HuH-7.5 (cell line): Measurements from ENCODE around the gene PGGT1B.

Experiments used
- DNase-seq: peaks from one replicate; pipeline ENCODE4 v3.0.0; 2011; ENCODE audit warnings: low spot score

The PGGT1B gene

DNA sequence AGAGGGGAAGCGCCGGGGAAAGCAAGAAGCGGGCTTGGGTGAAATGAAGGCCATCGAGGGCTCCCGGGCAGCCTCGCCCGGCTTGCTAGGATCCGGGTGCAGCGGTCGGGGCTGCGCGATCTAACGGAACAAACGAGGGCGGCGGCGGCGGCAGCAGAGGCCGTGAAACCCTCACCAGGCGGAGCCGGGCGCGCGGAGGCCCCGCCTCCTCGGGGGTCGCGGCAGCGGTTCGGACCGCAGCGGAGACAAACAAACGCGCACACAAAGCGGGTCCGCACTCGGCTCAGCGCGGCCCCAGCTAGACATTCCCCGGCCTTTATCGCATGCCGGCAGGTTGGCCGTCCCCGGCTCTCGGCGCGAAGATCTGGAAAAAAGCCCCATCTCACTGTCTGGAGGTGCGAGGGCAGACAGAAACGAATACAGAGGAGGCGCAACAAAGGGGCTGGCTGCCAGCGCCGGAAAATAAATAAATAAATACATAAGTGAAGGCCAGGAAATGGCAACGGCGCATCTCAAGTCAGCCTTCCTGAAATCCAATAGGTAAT, 82.4 kb downstream of the PGGT1B start:
- peak; percentile 46 for DNase-seq

DNA sequence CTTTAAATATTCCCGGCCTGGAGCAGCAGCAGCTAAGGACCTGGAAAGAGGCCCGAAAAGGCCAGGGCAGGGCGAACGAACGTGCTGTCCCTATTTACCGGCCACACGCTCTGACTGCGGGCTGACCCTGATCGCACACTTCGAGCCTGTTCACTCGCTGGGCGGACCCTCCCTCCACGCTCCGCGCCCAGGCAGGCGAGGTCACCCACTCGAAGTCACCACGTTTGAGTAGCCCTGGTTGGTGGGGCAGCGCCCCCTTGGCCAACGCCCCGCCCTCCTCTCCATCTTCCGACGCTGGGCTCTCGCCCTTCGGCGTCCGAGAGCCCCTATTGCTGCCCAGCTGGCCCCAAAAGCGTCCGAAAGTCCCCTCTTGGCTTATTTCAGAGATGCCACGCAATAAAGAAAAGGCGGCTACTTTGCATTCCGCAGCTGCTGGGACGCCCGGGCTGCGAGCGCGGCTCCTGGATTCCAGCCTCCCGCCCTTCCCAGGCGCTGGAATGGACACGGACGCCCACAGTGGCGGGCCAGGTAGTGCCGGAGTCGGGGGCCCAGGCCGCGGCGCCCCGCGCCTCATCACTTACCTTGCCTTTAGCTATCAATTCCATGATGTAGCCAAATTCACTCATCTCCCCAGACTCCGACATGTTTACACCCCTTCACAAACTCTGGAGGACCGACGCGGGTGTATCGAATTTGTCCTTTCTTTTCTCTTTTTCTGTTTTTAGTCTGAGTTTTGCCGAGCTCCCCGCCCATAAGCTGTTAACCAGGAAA, 83.1 kb downstream of the PGGT1B start:
- DNase-seq: peak; percentile 49

DNA sequence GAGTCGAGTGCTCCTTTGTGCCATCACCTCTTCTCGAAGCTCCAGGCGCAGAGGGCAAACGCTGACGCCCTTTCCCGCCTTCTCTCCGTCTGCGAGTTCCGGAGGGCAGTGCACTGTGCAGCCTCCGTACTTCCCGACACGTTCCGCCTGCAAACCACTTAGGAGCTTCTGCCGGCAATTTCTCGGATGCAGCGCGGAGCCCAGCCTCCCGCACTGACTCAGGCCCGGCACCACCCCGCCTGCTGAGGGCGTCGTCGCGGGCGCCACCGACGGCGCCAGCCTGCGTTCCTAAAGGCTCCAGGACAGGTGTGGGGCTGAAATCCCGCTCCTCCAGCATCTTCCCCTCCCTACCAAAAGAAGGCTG, 83.7 kb downstream of the PGGT1B start:
- no peak for DNase-seq

- no peak for DNase-seq
These were observed 91.7 kb downstream of the PGGT1B start for GRCh38 chr5:115170929-115171510.

- no peak for DNase-seq
These were observed 92.3 kb downstream of the PGGT1B start for GRCh38 chr5:115170134-115170928.

DNA sequence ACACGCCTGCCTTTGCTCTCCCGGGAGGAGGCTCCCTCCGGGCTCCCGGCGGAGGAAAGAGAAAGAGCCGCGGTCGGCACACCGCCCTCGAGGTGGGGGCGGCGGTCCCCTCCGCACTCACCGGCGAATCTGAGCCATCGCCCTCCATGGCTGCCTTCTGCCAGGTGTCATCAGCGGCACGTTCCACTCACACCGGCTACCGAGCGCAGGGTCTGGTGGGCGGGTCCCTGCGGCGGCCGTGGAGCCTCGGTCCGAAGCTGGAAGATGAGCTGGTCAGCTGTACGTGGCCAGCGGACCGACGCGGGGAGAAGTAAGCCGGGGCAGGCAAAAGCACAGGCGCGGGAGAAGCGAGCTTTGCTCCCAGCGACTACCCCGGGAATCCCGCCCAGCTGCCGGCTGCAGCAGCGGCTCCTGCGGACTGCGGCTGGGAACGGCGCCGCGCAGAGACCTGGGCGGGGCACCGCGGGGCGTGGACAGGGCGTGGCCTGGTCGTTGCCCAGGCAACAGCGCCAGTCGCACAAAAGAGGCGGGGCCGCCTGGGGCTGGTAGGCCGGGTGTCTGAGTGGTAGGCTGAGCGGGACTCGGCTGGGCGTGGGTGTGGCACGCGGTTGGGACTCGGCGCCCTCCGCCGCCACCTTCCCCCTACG, 93.1 kb downstream of the PGGT1B start, which contains the start of gene TRIM36:
Gene TRIM36, minus strand, starts transcription at position 422 of the 647 bp plus-strand sequence. Its CDS starts 274 bp downstream, at position 148.
- peak; percentile 72 for DNase-seq

- no peak for DNase-seq
These were observed 93.7 kb downstream of the PGGT1B start for GRCh38 chr5:115168829-115169486.

GRCh38 chr5:115166744-115167393, 95.8 kb downstream of the PGGT1B start:
- DNase-seq: no peak

DNA sequence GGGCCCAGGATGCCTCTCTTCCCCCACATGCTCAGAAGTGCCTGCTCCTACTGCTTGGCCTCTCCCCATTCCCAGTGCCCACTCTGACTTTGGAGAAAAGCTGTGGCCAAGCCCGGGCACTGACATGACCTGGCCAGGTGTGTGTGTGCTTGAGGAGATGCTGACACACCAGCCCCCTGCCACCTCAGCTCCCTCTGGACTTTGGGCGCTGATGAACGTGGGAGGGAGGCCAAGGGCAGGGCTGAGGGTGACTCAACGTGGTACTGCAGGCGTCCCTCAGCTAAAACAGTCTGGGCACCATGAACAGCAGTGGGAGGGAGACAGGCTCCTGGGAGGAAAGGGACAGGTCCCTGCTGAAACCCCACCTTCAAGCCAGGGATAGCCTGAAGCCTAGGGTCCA, 96.9 kb downstream of the PGGT1B start:
- no peak for DNase-seq

- no peak for DNase-seq
These were observed 101.7 kb downstream of the PGGT1B start for GRCh38 chr5:115160975-115161475.
